ENCODE data around the gene MIS12.

DNA sequence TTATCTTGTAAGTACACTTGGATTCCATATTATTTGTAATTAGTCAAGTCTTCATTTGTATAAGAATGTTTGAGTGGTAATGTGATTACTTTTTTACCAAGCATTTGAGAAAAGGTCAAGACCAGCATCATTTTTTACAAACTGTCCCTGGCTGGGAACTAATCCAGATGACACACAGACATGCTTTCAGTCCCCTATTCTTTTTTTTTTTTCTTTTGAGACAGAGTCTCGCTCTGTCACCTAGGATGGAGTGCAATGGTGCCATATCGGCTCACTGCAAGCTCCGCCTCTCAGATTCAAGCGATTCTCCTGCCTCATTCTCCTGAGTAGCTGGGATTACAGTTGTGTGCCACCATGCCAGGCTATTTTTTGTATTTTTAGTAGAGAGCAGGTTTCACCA is 4.9 kb upstream of the MIS12 start:
- TF ChIP-seq, protein P1, sequence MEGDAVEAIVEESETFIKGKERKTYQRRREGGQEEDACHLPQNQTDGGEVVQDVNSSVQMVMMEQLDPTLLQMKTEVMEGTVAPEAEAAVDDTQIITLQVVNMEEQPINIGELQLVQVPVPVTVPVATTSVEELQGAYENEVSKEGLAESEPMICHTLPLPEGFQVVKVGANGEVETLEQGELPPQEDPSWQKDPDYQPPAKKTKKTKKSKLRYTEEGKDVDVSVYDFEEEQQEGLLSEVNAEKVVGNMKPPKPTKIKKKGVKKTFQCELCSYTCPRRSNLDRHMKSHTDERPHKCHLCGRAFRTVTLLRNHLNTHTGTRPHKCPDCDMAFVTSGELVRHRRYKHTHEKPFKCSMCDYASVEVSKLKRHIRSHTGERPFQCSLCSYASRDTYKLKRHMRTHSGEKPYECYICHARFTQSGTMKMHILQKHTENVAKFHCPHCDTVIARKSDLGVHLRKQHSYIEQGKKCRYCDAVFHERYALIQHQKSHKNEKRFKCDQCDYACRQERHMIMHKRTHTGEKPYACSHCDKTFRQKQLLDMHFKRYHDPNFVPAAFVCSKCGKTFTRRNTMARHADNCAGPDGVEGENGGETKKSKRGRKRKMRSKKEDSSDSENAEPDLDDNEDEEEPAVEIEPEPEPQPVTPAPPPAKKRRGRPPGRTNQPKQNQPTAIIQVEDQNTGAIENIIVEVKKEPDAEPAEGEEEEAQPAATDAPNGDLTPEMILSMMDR (IDR thresholded peaks at IDR 0.05 in 4 of 5, conservative IDR thresholded peaks at IDR 0.05 in 1 of 5) = no peak
- TF ChIP-seq POLR2A (IDR thresholded peaks at IDR 0.05) = no peak
